Left ventricle myocardium superior (tissue), 1 donor: ENCODE measurements around the gene TAPT1. TPM values are rescaled to one million over a fixed set of nuclear protein-coding genes. Genes with fewer than 3 reads are reported as not detected.

ENCODE experiments used
- ATAC-seq: fragments of 200-7000 bp; cut with Tn5 transposase; one replicate; pipeline ENCODE4 v1.9.1; 2020; ENCODE audit warnings: mild to moderate bottlenecking, moderate library complexity
- DNase-seq: peaks from one replicate; pipeline ENCODE4 v3.0.0-alpha.2; 2020
- intact Hi-C: fragments of 100-400 bp; cut with micrococcal nuclease; formaldehyde crosslinking; loops from one replicate; pipeline ENCODE4 v1.11.0; 2022
- total RNA-seq: library from RNA; stranded (reverse); fragmentation: NEBNext Ultra II Directional; extraction: Animal tissue kit (Norgen Biotek cat#: 25700); gene quantifications from one replicate; pipeline ENCODE4 v1.2.1, GENCODE V29; 2021
- donor health status: DM: no; HTN: yes; CAD: no; lungs with severe emphysema.

The TAPT1 gene
- total RNA-seq, 1 donor from 2014 or later: 40.9 TPM

DNA sequence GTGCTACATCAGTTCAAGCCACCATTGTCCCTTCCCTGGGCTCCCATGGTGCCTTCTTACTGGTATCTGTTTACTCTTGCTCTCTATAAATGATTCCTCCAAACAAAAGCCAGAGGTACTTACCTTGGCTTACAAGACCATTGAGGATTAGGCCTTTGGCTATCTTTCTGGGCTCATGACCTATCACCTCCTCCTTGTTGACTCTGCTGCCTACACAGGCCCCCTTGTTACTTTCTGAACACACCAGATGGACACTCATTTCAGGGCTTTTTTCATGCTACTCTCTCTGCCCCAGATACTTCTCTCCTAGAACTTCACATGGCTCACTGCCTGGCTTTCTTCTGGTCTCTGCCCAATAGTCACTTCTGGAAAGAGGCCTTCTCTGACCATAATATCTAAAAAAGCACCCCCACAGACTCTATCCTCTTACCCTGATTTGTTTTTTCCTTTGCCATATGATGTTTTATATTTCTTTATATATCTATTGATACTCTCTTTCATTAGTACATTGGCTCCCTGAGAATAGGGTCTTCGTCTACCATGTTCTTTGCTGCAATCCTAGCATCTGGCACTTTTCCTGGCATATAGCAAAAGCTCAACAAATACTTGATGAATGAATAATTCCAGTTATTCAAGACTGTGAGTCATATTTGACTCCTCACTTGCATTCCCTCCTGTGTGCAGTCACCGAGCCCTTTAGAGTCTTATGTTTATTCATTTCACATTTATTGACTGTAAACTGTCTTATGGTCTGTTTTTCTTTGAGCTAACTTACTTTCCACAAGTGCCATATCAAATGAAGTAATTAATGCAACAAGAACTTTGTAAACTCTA lies 27.1 kb upstream of the TAPT1 start:
- DNase-seq: no peak
- intact Hi-C loops: no loop called here
- no peak for ATAC-seq

DNA sequence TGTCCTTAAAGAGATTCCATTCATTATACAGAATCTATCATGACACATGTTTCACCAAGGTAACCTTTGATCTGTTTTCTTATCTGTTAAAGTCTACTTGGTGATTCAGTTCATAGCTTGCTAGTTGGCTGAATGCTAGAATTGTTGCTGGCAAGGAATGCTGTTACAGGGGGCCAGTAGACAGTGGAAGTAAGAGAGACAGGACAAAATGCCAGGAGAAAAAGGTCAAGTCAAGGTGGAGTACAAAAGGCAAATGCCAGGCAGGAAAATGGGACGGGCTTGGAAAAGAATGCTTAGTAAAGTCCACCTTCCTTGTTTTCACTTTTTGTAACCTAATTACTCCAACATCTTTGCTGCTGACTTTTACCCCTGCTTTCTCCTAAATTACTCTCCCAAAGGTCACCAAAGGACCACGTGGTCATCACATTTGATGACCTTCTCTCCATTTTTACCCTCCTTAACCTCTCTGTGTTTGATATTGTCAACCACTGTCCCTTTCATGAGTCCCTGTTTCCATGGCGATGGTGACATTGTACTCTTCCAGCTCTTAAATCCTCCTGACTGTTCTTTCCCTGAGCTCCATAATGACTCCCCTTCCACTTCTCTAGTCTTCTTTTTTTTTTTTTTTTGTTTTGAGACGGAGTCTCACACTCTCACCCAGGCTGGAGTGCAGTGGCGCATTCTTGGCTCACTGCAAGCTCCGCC lies 24.5 kb upstream of the TAPT1 start:
- DNase-seq (no peak), ATAC-seq (no peak)
- intact Hi-C loops: no loop called here

- no peak for DNase-seq
- intact Hi-C loops: no loop called here
- ATAC-seq: no peak
Observed at GRCh38 chr4:16248605-16249004, 22.3 kb upstream of the TAPT1 start.

DNA sequence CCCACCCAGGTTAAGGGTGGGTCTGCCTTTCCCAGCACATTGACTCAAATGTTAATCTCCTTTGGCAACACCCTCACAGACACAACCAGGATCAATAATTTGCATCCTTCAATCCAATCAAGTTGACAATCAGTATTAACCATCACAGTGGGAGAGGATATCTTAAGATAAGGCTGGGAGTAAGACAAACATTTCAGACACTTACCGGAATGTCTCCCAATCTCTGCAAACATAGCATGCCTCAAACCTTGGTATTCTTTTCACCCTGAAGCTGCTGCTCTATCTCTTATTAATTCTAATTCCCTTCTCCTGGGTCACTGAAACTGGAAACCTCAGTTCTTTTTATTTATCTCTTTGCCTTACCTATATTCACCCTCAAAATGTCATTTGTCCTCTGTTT lies 19.0 kb upstream of the TAPT1 start:
- intact Hi-C loops: no loop called here
- no peak for ATAC-seq
- DNase-seq: no peak

DNA sequence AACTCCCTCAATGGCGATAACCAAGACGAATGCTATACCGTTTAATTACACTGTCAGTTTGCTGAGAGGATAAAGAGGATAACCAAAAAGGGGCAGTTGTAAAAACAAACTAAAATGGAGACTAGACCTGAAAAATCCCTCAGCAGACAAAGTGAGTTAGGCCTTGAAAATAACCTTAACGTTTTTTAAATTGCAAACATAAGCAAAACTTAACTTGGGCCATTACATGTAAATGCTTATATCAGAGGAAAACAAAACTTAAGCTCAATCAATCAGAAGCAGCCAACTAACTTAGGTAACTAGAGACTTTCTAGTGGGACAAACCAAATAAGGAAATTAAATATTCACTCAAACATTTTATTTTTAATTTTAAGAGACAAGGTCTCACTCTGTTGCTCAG lies 17.0 kb upstream of the TAPT1 start:
- ATAC-seq: no peak
- intact Hi-C loops: no loop called here
- no peak for DNase-seq

- intact Hi-C loops: no loop called here
- no peak for DNase-seq
- ATAC-seq: no peak
Observed at GRCh38 chr4:16240300-16240699, 14.0 kb upstream of the TAPT1 start.

GRCh38 chr4:16239086-16239485 lies 12.8 kb upstream of the TAPT1 start:
- ATAC-seq: no peak
- intact Hi-C loops: no loop called here
- no peak for DNase-seq

GRCh38 chr4:16238327-16238726 lies 12.1 kb upstream of the TAPT1 start:
- intact Hi-C loops: no loop called here
- no peak for ATAC-seq
- no peak for DNase-seq

DNA sequence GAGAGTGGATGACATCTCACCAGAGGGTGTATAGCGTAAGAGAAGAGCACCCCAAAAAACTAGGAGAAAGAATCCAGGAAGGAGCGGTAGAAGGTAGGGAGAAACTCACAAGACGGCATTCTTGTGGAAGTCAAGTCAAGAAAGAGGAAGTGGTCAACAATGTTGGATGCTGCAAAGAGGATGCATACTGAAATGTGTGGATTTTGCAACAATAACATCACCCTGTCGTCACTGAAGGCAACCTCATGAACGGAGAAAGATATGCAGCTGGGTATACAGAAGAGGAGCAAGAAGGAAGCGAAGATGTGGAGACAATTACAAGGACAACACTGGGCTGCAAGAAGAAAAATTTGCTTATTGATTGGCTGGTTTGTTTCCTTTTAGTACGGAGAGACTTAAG lies 11.4 kb upstream of the TAPT1 start:
- DNase-seq: no peak
- intact Hi-C loops: no loop called here
- peak; percentile 52 for ATAC-seq

GRCh38 chr4:16236402-16237023 lies 10.2 kb upstream of the TAPT1 start:
- intact Hi-C loops: no loop called here
- ATAC-seq (no peak), DNase-seq (no peak)

DNA sequence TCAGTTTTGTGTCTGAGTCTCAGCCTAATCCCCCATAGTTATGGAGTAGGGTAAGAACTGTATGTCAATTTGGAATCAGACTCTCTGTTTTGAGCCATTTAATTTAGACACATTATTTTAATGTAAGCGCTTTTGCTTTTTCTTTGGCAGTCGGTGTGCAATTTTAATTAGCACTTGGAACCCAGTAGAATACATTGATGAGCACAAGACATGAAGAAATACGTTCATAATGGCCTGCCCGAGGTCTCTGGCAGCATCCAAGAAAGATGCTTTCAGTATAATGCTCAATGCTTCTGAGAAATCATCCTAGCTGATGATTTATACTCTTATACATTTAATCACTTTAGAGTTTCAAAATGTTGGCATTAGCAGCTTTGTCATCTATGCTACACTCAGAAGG lies 8.9 kb upstream of the TAPT1 start:
- no peak for ATAC-seq
- no peak for DNase-seq
- intact Hi-C loops: no loop called here

DNA sequence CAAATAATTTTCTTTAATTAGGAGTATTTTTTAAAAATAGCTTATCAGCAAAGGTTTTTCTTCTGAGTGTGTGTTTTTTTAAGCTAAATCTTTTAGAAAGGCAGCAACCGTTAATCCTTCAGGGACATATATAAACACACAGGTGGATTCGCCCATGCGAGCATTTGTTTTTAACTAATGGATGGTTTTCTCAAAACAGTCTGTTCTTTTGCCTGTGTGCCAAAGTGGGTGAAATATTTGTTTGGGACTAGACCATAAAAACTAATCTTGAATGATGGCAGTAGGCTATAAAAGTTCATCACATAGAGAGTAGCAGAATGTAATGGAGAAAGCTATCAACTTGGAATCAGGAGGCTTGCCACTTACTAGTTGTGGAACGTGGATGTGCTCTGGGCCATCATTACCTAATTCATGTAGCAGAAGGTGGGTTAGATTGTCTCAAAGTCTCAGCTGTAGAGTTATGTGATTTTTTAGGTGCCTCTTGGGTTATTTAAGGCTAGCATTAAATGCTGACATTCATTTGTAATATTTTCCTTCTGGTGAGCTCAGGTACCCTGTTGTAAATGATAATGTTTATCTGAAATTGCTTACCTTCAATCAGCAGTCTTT lies 7.4 kb upstream of the TAPT1 start:
- intact Hi-C loops: no loop called here
- no peak for ATAC-seq

GRCh38 chr4:16231570-16232245 lies 5.4 kb upstream of the TAPT1 start:
- DNase-seq: no peak
- no peak for ATAC-seq
- intact Hi-C loops: no loop called here

More for the DNA sequence above, 7.4 kb upstream of the TAPT1 start:
- DNase-seq: no peak

DNA sequence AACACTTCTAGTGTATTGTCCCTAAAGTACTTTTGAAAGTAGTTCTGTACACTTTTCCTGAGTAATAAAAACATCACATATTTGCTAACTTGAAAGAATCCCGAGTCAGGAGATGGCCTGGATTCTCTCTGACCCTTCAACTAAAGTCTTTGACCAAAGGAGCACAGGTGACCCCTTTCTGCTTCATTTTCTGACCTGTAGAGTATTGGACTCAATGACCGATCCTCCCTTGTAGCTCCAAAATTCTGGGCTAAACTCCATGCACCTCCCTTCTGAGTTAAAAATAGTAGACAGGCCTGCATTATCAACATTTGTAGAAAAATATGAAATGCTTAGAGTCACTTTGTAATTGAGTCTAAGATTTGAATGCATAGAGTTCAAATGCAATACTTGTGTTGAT lies 4.0 kb upstream of the TAPT1 start:
- no peak for ATAC-seq
- intact Hi-C loops: no loop called here
- no peak for DNase-seq

DNA sequence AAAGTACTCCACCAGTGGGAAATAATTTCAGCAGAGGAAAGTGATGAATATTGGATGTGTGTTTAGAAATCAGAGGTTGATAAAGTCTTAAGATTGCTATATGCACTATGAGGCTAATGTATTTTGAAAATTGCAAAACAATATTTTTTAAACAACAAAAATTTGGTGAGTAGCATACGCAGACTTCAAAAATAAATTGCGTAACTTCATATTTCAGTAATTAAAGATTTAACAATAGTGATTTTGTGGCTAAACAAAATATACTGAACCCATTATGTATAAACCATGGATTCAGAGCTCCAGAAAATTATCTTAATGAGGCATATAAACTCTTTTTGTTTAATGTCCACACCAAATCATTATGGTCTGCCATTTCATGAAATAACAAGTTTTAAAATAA lies 3.3 kb upstream of the TAPT1 start:
- DNase-seq (no peak), ATAC-seq (no peak)
- intact Hi-C loops: no loop called here

DNA sequence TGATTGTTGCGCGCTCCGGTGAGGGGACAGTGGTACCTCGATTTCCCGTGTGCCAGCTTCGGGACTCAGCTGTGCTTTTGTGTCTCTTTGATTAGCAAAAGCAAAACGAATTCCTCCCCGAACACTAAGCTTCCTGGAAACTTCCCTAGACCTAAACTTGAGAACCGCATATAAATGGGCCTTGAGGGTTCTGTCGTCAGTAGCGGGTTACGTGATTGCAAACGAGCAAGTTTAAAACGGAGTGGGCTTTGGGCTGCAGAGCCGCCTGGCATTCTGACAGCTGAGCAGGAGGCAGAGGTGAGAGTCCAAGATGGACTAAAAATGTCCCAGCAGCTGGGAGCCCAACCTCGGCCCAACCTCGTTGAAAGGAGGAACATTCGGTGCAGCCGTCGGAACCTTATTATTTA lies 1.2 kb upstream of the TAPT1 start:
- DNase-seq: peak; percentile 58
- intact Hi-C loops: no loop called here
- ATAC-seq: peak; percentile 38

DNA sequence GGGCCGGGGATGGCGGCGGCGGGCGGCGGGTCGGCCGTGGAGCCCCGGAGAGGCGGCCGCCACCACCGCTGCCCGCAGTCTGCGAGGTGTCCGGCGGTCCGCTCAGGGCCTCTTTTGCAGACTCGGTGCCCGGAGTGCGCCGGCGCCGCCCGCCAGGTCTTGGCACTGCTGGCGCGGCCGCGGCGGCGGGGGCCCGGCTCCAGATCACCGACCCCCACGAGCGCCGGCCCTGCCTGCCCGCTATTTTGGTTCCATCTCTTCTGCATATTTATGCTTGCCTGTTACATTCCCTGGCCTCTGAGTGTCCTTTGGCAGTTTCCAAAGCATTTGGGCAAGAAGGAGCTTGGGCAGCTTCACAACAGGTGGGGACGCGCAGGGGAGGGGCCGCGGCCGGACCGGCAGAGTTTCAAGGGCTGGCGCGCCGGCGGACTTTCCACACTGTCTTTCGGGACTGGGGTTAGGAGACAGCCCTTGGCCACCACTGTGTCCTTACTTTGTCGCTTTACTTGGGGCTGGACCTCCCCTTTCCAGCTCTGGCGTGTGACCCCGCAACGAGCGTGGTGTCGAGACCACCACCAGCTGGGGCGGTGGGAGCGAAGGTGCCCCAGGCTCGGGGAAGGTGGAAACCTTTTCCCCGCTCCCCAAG lies 668 bp upstream of the TAPT1 start:
- intact Hi-C loops: no loop called here
- DNase-seq (peak; percentile 74), ATAC-seq (peak; percentile 69)

GRCh38 chr4:16225167-16225862 lies 956 bp downstream of the TAPT1 start:
- ATAC-seq (no peak), DNase-seq (no peak)
- intact Hi-C loops: no loop called here
